Transverse colon (tissue), 4 donors: ENCODE measurements around the gene CCNG1.
A peak's percentile ranks its signal among the peaks of the same experiment; 100 is the strongest.

ENCODE experiments used
- CTCF ChIP-seq, 5 experiments: fragments of 200-600 bp in 3 of 5; fragments of 450-650 bp in 2 of 5; sonication (generic) in 3 of 5; IDR thresholded peaks; 1 replicate in 2 of 5; 2 replicates in 3 of 5; pipeline ENCODE4 v1.5.1; 2016 to 2017; ENCODE audit warnings: antibody characterized with exemption in 5 of 5, inconsistent platforms in 3 of 5, mild to moderate bottlenecking in 2 of 5, moderate library complexity in 1 of 5
- POLR2A ChIP-seq: fragments of 450-650 bp; IDR thresholded peaks from one replicate; pipeline ENCODE4 v1.6.1; 2016; ENCODE audit warnings: antibody characterized with exemption, mild to moderate bottlenecking, moderate library complexity
- POLR2AphosphoS5 ChIP-seq, 3 donors: sonication (generic); formaldehyde crosslinking; IDR thresholded peaks; one replicate each; pipeline ENCODE4 v1.6.1; 2016; ENCODE audit warnings: antibody characterized with exemption in 3 of 3

DNA sequence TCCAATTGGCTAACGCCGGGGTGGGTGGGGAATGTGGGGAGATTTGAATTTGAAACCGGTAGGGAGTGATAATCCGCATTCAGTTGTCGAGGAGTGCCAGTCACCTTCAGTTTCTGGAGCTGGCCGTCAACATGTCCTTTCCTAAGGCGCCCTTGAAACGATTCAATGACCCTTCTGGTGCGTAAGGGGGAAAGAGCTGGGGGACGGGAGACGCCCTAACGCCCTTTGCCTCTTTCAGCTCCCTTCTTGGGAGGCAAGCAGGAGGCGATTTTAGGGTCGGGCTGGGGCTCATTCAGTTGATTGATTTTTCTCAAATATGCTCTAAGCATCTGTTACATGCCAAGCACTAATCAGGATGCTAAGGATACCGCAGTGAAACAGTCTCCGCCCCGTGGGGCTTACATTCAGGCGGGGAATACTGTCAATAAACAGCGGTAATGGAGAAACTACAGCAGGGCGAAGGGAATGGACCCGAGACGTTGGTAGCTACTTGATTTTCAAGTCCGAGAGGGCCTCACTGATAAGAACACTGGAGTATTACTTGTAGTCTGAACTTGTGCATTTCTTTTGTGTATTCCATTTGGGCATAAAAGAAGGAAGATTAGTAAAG, 23.3 kb downstream of the CCNG1 start, which contains the start of gene HMMR:
- no peak for TF ChIP-seq CTCF (IDR thresholded peaks at IDR 0.05)
- peak in 1 of 3 donors; percentile 68 for TF ChIP-seq POLR2AphosphoS5 (IDR thresholded peaks at IDR 0.05)
- no peak for TF ChIP-seq POLR2A
